Cardiac muscle cell (in vitro differentiated cells and primary cell): Measurements from ENCODE around the gene SEL1L3. TPM values are rescaled to one million over a fixed set of nuclear protein-coding genes. Genes with fewer than 3 reads are reported as not detected.

ENCODE experiments used
- DNase-seq, 2 donors: peaks; one replicate each; pipeline versions ENCODE4 v3.0.0 to v3.0.0-alpha.2; 2010 to 2017; ENCODE audit warnings: low read depth in 1 of 2, low spot score in 1 of 2
- H3K27ac ChIP-seq: fragments of 200-600 bp; sonication (generic); 2 replicates; pipeline ENCODE4 v1.5.1; 2016
- H3K27me3 ChIP-seq: fragments of 200-600 bp; sonication (generic); 2 replicates; pipeline ENCODE4 v1.6.0; 2016; ENCODE audit warnings: control low read depth
- H3K36me3 ChIP-seq: fragments of 200-600 bp; sonication (generic); 2 replicates; pipeline ENCODE4 v1.5.1; 2016; ENCODE audit warnings: control low read depth
- H3K4me1 ChIP-seq: fragments of 200-600 bp; sonication (generic); 2 replicates; pipeline ENCODE4 v1.8.1; 2017; ENCODE audit warnings: low read depth, mild to moderate bottlenecking, mixed run types
- H3K4me3 ChIP-seq: fragments of 200-600 bp; sonication (generic); 2 replicates; pipeline ENCODE4 v1.5.1; 2016; ENCODE audit warnings: mild to moderate bottlenecking
- H3K9me3 ChIP-seq: fragments of 200-600 bp; sonication (generic); 2 replicates; pipeline ENCODE4 v1.5.1; 2017; ENCODE audit warnings: low read depth, mild to moderate bottlenecking, control low read depth
- polyA plus RNA-seq: library from polyadenylated mRNA; unstranded; fragments of >200 nt; fragmentation: Nextera tagmentation; extraction: Ambion mirVana; gene quantifications from 2 replicates; pipeline ENCODE4 v1.2.1, GENCODE V29; 2016
- total RNA-seq: library from RNA; depleted of rRNA; stranded (reverse); fragments of >200 nt; gene quantifications from 2 replicates; pipeline ENCODE4 v1.2.3, GENCODE V29; 2016
- TF ChIP-seq, protein P1 (sequence below): IDR thresholded peaks from 2 replicates; pipeline ENCODE4 v1.5.1; 2012; ENCODE audit warnings: low read depth, mild to moderate bottlenecking, low read length

Gene SEL1L3
- total and polyA plus RNA-seq, 2 experiments from 2014 or later: 4.9 to 5.3 TPM

DNA sequence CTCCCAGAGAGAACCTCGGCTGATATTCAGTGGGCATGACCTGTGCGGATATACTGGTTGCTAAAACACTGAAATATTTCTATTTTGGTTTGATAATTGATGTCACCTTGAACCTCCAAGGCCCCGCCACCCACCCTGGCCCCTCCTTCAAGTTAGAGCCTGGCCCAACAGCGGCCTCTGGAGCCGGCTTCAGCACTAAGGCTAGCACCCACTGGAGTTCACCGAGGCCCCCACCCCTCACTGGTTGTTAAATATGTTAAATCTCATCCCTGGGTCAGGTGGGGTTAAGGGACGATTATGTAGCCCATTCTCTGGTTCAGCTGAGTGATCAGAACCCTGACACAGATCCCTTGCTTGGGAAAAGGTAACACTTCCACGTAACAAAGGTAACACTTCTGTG, 24.3 kb downstream of the SEL1L3 start:
- Histone ChIP-seq H3K4me1 (no peaks in the 10 kb centered on the region), H3K27me3 (no peaks in the 10 kb centered on the region), H3K36me3 (no peaks in the 10 kb centered on the region), H3K9me3 (no peaks in the 10 kb centered on the region), H3K4me3 (no peak overlapping the region), H3K27ac (no peak overlapping the region)
- TF ChIP-seq, protein P1, sequence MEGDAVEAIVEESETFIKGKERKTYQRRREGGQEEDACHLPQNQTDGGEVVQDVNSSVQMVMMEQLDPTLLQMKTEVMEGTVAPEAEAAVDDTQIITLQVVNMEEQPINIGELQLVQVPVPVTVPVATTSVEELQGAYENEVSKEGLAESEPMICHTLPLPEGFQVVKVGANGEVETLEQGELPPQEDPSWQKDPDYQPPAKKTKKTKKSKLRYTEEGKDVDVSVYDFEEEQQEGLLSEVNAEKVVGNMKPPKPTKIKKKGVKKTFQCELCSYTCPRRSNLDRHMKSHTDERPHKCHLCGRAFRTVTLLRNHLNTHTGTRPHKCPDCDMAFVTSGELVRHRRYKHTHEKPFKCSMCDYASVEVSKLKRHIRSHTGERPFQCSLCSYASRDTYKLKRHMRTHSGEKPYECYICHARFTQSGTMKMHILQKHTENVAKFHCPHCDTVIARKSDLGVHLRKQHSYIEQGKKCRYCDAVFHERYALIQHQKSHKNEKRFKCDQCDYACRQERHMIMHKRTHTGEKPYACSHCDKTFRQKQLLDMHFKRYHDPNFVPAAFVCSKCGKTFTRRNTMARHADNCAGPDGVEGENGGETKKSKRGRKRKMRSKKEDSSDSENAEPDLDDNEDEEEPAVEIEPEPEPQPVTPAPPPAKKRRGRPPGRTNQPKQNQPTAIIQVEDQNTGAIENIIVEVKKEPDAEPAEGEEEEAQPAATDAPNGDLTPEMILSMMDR: no peak
- DNase-seq: peak in 1 of 2 donors; percentile 52

DNA sequence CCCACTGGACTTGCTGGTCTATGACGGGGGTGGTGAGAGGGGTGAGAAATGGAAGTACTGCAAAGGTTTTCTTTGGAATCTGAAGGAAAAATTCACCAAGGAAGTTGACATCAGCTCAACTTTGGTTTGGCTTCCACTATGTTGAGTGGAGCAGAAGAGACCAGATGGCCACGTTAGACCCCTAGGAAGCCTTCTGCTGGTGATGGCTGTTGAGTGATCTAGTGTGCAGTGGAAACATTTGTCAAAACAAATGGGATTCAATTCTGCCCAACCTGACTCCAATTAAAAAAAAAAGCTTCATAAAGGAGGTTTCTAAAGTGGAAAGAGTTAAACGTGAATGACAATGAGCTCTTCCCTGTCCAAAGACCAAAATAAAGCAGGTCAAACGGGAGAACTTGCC, 25.7 kb downstream of the SEL1L3 start:
- no peaks in the 10 kb centered on the region for H3K36me3 ChIP-seq
- H3K4me1 ChIP-seq: no peaks in the 10 kb centered on the region
- H3K27ac ChIP-seq: no peak overlapping the region
- no peaks in the 10 kb centered on the region for H3K27me3 ChIP-seq
- TF ChIP-seq, protein P1: no peak
- no peak overlapping the region for H3K4me3 ChIP-seq
- no peak for DNase-seq
- H3K9me3 ChIP-seq: no peaks in the 10 kb centered on the region

DNA sequence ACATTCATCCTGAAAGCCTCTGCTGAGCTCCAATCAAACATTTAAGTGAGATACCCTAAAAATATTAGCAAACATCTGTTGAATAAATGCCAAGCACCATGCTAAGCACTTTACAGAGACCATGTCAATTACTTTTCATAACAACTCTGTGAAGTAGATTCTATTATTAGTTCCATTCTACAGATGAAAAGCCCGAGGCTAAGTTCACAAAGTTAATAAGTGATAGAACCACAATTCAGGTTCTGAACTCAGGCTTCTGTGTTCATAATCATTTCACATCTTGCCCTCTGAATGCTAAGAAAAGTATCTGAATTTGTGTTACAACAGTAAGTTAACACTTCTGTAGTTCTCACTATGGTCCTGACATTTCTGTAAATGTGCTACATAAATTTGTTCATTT, 27.4 kb downstream of the SEL1L3 start:
- no peak for DNase-seq
- H3K9me3 ChIP-seq: no peaks in the 10 kb centered on the region
- no peak overlapping the region for H3K27ac ChIP-seq
- no peak overlapping the region for H3K4me3 ChIP-seq
- TF ChIP-seq, protein P1: no peak
- H3K4me1 ChIP-seq: no peaks in the 10 kb centered on the region
- no peaks in the 10 kb centered on the region for H3K36me3 ChIP-seq
- no peaks in the 10 kb centered on the region for H3K27me3 ChIP-seq

DNA sequence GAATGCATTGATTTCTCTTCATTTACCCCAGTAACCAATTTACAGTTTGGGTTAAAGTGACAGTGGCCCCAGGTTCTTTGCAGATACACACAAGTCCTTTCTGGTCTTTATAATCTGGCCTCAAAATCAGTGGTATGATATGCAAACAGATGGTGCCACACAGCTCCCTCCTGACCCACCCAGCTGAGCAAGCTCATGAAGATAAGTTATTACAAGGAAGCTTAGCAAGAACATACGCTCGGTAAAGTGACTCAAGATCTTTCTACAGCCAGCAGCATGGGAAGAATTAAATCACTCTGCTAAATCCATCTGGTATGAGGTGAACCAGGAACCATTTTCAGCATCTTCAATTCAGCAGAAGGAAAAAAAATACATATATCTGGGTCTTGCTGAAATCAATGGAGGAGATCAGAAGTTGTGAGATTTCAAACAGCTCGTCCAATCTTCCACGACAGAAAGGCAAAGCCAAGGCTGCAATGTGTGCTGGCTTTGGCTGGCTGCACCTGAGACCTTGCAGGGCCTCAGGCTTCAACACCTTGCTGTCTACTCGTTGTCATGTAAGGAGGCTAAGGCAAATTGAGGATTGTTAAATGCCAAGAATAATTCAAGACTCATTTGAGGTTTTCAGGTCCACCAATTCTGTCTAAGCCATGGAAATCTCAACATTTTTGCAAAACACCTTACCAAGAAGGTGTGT, 28.2 kb downstream of the SEL1L3 start:
- Histone ChIP-seq H3K36me3 (no peaks in the 10 kb centered on the region), H3K4me1 (no peaks in the 10 kb centered on the region), H3K9me3 (no peaks in the 10 kb centered on the region), H3K4me3 (no peak overlapping the region), H3K27ac (no peak overlapping the region), H3K27me3 (no peaks in the 10 kb centered on the region)
- TF ChIP-seq, protein P1: no peak
- no peak for DNase-seq

DNA sequence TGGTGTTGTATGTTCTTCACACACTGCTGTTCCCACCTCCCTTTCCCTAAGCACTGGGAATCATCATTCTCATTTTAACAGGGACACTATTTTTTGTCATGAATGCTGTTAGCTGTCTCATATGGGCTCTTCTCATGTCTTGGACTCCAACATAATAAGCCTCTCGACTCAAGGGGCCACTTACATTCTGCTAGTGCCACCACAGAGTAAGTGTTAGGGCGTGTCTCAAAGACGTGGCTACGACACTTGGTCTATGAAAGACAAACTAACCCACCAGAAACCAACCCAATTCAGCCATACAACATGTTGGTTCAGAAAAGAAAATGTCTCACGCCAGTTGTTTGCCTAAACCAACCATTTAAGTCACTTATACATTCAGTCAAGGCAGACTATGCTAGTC, 32.2 kb downstream of the SEL1L3 start:
- H3K36me3 ChIP-seq: no peaks in the 10 kb centered on the region
- no peaks in the 10 kb centered on the region for H3K27me3 ChIP-seq
- no peaks in the 10 kb centered on the region for H3K9me3 ChIP-seq
- TF ChIP-seq, protein P1: no peak
- no peak for DNase-seq
- no peak overlapping the region for H3K27ac ChIP-seq
- no peak overlapping the region for H3K4me3 ChIP-seq
- H3K4me1 ChIP-seq: no peaks in the 10 kb centered on the region
